Gastrocnemius medialis (tissue), 4 donors: ENCODE data around the gene DHRS3. TPM values are rescaled to one million over a fixed set of nuclear protein-coding genes. Genes with fewer than 3 reads are reported as not detected.

Experiments used
- ATAC-seq, 2 donors: fragments of 150-250 bp; one replicate each; pipeline ENCODE4 v1.9.1; 2016
- DNase-seq, 2 donors: peaks; one replicate each; pipeline ENCODE4 v3.0.0-alpha.2; 2019
- H3K27ac ChIP-seq, 4 donors: fragments of 200-600 bp; sonication (generic); 1 replicate in 1 of 4; 2 replicates in 3 of 4; pipeline ENCODE4 v1.5.1; 2016 to 2018; ENCODE audit warnings: mild to moderate bottlenecking in 2 of 4, moderate library complexity in 1 of 4
- H3K27me3 ChIP-seq, 3 donors: fragments of 200-600 bp; sonication (generic) in 2 of 3; 1 replicate in 1 of 3; 2 replicates in 2 of 3; pipeline versions ENCODE4 v1.5.1 to v1.6.0; 2016 to 2019; ENCODE audit warnings: mild to moderate bottlenecking in 1 of 3, moderate library complexity in 1 of 3
- H3K36me3 ChIP-seq, 2 donors: fragments of 200-600 bp; sonication (generic) in 1 of 2; one replicate each; pipeline ENCODE4 v1.5.1; 2017 to 2018
- H3K4me1 ChIP-seq, 2 donors: fragments of 200-600 bp; sonication (generic) in 1 of 2; one replicate each; pipeline ENCODE4 v1.5.1; 2016 to 2017; ENCODE audit warnings: mild to moderate bottlenecking in 2 of 2
- H3K4me3 ChIP-seq, 4 donors: fragments of 200-600 bp; sonication (generic) in 3 of 4; 1 replicate in 1 of 4; 2 replicates in 3 of 4; pipeline ENCODE4 v1.5.1; 2016 to 2019; ENCODE audit warnings: mild to moderate bottlenecking in 2 of 4
- H3K9me3 ChIP-seq, 3 donors: fragments of 200-600 bp; sonication (generic) in 2 of 3; 1 replicate in 1 of 3; 2 replicates in 2 of 3; pipeline ENCODE4 v1.5.1; 2016 to 2019
- POLR2A ChIP-seq, 2 donors: fragments of 450-650 bp; IDR thresholded peaks; one replicate each; pipeline ENCODE4 v1.6.1; 2017; ENCODE audit warnings: antibody characterized with exemption in 2 of 2, mild to moderate bottlenecking in 2 of 2, moderate library complexity in 2 of 2
- in situ Hi-C, 4 donors: fragments of 200-750 bp; cut with MboI; loops; one replicate each; pipeline versions ENCODE4 v1.15.0 to v1.8.0; 2017; ENCODE audit warnings: low sequenced_read_pairs in 4 of 4
- intact Hi-C: fragments of 100-400 bp; cut with DNase I; formaldehyde crosslinking; loops from one replicate; pipeline ENCODE4 v1.15.1; 2023; ENCODE audit warnings: low total_unique reads
- total RNA-seq, 4 donors: library from RNA; depleted of rRNA; stranded (reverse); fragments of >200 nt; gene quantifications; one replicate each; pipeline versions ENCODE4 v1.1.0 to v1.2.3, GENCODE V29; 2016
- TF ChIP-seq, protein P1 (sequence below), 5 experiments: fragments of 450-650 bp in 3 of 5; fragments of 200-600 bp in 2 of 5; sonication (generic) in 2 of 5; IDR thresholded peaks in 4 of 5; conservative IDR thresholded peaks in 1 of 5; 1 replicate in 4 of 5; 2 replicates in 1 of 5; pipeline ENCODE4 v1.5.1; 2016 to 2019; ENCODE audit warnings: antibody characterized with exemption in 5 of 5, mild to moderate bottlenecking in 3 of 5, moderate library complexity in 3 of 5

DHRS3 gene
- total RNA-seq, 4 donors from 2014 or later = 28.5 to 108 (median 67.0) TPM

DNA sequence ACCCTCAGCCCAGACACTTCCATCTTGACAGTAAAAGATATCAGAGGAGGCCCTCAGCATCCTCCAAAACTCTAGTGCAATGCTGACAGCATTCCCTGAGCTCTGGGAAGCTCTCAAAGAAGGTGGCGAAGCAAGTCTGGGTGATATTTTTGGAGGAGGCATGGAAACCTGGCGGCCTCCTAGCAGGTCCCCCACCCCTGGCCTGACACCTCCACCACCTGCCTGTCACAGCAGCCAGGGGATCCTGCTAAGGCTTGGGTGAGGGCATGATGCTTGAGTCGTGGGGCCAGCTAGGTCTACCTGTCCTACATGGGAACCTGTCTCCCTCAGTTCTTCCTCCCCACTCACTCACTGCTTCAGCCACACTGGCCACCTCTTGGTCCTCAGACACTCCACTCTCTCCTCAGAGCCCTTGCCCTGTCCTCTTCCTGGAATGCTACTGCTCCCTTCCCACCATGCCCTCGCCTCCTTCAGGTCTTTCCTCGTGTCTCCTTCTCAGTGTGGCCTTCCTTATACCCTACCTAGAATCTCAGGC is 8.5 kb downstream of the DHRS3 start:
- Histone ChIP-seq H3K4me1 (peaks cover 27 to 46% of the 10 kb centered on the region in 2 donors), H3K36me3 (peaks cover 0 to 16% of the 10 kb centered on the region in 2 donors), H3K27me3 (no peaks in the 10 kb centered on the region), H3K9me3 (no peaks in the 10 kb centered on the region), H3K4me3 (no peak overlapping the region), H3K27ac (peak overlapping the region; percentile 4 to 42 (median 29))
- in situ Hi-C loops = loop anchor here in 1 of 4 donors (5.0 kb wide), 1 partner anchor 137 kb away; no protein-coding TSS in a partner anchor
- no peak for ATAC-seq
- TF ChIP-seq POLR2A (IDR thresholded peaks at IDR 0.05) = no peak
- TF ChIP-seq, protein P1, sequence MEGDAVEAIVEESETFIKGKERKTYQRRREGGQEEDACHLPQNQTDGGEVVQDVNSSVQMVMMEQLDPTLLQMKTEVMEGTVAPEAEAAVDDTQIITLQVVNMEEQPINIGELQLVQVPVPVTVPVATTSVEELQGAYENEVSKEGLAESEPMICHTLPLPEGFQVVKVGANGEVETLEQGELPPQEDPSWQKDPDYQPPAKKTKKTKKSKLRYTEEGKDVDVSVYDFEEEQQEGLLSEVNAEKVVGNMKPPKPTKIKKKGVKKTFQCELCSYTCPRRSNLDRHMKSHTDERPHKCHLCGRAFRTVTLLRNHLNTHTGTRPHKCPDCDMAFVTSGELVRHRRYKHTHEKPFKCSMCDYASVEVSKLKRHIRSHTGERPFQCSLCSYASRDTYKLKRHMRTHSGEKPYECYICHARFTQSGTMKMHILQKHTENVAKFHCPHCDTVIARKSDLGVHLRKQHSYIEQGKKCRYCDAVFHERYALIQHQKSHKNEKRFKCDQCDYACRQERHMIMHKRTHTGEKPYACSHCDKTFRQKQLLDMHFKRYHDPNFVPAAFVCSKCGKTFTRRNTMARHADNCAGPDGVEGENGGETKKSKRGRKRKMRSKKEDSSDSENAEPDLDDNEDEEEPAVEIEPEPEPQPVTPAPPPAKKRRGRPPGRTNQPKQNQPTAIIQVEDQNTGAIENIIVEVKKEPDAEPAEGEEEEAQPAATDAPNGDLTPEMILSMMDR (IDR thresholded peaks at IDR 0.05 in 4 of 5, conservative IDR thresholded peaks at IDR 0.05 in 1 of 5) = no peak
- intact Hi-C loops = no loop called here
- DNase-seq = no peak

GRCh38 chr1:12608311-12608957 is 9.6 kb downstream of the DHRS3 start:
- Histone ChIP-seq H3K36me3 (peaks cover 0 to 16% of the 10 kb centered on the region in 2 donors), H3K4me3 (no peak overlapping the region), H3K4me1 (peaks cover 24 to 46% of the 10 kb centered on the region in 2 donors), H3K9me3 (no peaks in the 10 kb centered on the region), H3K27ac (peak overlapping the region in 3 of 4 donors; percentile 20 to 32 (median 32)), H3K27me3 (no peaks in the 10 kb centered on the region)
- TF ChIP-seq POLR2A (IDR thresholded peaks at IDR 0.05) = no peak
- TF ChIP-seq, protein P1 (IDR thresholded peaks at IDR 0.05 in 4 of 5, conservative IDR thresholded peaks at IDR 0.05 in 1 of 5) = no peak
- intact Hi-C loops (no loop called here), in situ Hi-C loops (loop anchor here in 1 of 4 donors (5.0 kb wide), 1 partner anchor 136 kb away; no protein-coding TSS in a partner anchor)
- DNase-seq (no peak), ATAC-seq (no peak)

DNA sequence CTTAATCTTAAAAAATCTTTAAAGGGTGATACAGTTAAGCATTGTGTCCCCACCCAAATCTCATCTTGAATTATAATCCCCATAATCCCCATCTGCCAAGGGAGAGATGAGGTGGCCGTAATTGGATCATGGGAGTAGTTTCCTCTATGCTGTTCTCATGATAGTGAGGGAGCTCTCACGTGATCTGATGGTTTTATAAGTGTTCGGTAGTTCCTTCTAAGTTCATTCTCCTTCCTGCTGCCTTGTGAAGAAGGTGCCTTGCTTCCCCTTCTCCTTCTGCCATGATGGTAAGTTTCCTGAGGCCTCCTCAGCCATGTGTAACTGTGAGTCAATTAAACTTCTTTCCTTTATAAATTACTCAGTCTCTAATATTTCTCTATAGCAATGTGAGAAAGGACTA is 10.7 kb downstream of the DHRS3 start:
- intact Hi-C loops (no loop called here), in situ Hi-C loops (loop anchor here in 1 of 4 donors (5.0 kb wide), 1 partner anchor 135 kb away; no protein-coding TSS in a partner anchor)
- Histone ChIP-seq H3K9me3 (no peaks in the 10 kb centered on the region), H3K4me1 (peaks cover 35 to 52% of the 10 kb centered on the region in 2 donors), H3K27me3 (no peaks in the 10 kb centered on the region), H3K4me3 (no peak overlapping the region), H3K36me3 (peaks cover 0 to 16% of the 10 kb centered on the region in 2 donors), H3K27ac (peak overlapping the region in 1 of 4 donors; percentile 10)
- DNase-seq (no peak), ATAC-seq (no peak)
- no peak for TF ChIP-seq POLR2A (IDR thresholded peaks at IDR 0.05)
- TF ChIP-seq, protein P1 (IDR thresholded peaks at IDR 0.05 in 4 of 5, conservative IDR thresholded peaks at IDR 0.05 in 1 of 5) = no peak

- TF ChIP-seq, protein P1 (IDR thresholded peaks at IDR 0.05 in 4 of 5, conservative IDR thresholded peaks at IDR 0.05 in 1 of 5) = no peak
- TF ChIP-seq POLR2A (IDR thresholded peaks at IDR 0.05) = no peak
- H3K36me3 ChIP-seq = peaks cover 0 to 5% of the 10 kb centered on the region in 2 donors
- no peaks in the 10 kb centered on the region for H3K9me3 ChIP-seq
- intact Hi-C loops (no loop called here), in situ Hi-C loops (loop anchor here in 1 of 4 donors (5.0 kb wide), 1 partner anchor 133 kb away; no protein-coding TSS in a partner anchor)
- DNase-seq = no peak
- H3K4me3 ChIP-seq = no peak overlapping the region
- no peaks in the 10 kb centered on the region for H3K27me3 ChIP-seq
- H3K27ac ChIP-seq = peak overlapping the region in 2 of 4 donors; percentile 83 to 93
- peaks cover 50 to 66% of the 10 kb centered on the region in 2 donors for H3K4me1 ChIP-seq
- ATAC-seq = no peak
Observed at GRCh38 chr1:12604986-12605385, 13.0 kb downstream of the DHRS3 start.
